Activated CD4-positive, alpha-beta T cell treated with anti-CD3 and anti-CD28 coated beads for 1 hour (primary cell): ENCODE results near the gene GDA.

ENCODE experiments used
- DNase-seq: peaks from one replicate; pipeline ENCODE4 v3.0.0-alpha.2; 2020

Gene GDA

DNA sequence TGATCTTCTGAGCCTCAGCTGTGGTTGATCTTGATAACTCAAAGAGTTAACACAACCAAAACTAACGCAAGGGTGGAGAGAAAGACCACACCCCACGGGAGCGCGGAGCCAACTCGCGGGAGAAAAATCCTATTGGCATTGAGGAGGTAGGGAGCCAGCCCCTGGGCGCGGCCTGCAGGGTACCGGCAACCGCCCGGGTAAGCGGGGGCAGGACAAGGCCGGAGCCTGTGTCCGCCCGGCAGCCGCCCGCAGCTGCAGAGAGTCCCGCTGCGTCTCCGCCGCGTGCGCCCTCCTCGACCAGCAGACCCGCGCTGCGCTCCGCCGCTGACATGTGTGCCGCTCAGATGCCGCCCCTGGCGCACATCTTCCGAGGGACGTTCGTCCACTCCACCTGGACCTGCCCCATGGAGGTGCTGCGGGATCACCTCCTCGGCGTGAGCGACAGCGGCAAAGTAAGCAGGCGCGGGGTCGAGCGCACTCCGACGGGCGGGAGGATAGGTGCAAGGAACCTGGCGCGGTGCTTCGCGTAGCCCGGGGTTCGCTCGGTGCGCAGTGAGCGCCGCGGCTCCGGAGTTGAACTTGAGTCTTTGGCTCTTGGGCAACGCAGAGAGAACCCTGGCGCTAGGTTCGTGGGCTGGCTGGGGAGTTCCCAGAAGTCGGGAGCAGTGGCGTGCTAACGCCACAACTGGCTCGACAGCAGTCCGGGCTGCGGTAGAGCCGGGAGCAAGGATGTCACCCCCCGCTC lies at the start of gene GDA:
Gene GDA (plus strand): TSS at position 210 of the 745 bp plus-strand sequence. CDS start 120 bp downstream, at position 330.
- DNase-seq: no peak

- DNase-seq: no peak
These were observed 46.7 kb upstream of the GDA start for GRCh38 chr9:72102520-72102919.

- DNase-seq: no peak
These were observed 36.2 kb upstream of the GDA start for GRCh38 chr9:72113056-72113455.

DNA sequence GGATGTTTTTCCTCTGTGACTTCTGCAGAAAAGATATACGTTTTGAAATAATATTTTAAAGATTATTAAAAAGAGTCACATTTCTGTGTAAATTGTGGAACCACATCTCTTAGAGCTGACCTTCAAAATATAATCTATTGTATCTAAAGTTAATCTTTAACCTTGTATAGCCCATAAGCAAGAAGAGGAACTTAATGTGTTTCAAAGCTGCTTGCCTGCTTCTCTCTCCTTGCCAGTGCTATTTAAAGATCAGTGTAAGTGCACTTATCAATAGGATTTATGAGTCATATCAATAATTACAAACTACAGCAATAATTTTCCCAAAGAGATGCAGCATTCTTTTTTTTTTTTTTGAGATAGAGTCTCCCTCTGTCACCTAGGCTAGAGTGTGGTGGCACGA lies 29.4 kb upstream of the GDA start:
- no peak for DNase-seq

DNA sequence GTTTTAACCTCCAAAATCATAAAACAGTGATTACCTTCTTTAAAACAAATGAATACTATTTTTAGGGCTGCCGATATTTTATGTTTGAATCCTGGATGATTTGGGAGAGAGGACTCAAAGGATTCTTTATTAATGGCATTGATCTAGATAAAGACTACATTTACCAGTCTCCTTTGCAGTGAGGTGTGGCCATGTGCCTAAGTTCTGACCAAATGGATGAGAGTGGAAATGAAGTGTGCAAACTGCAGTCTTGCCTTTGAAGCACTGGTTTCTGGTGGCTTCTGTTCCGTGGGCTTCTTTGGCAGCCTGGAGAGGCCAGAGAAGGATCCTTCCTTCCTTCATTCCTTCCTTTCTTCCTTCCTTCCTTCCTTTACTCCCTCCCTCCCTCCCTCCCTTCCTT lies 24.3 kb upstream of the GDA start:
- DNase-seq: no peak

- DNase-seq: no peak
These were observed 21.5 kb upstream of the GDA start for GRCh38 chr9:72127753-72128152.

DNA sequence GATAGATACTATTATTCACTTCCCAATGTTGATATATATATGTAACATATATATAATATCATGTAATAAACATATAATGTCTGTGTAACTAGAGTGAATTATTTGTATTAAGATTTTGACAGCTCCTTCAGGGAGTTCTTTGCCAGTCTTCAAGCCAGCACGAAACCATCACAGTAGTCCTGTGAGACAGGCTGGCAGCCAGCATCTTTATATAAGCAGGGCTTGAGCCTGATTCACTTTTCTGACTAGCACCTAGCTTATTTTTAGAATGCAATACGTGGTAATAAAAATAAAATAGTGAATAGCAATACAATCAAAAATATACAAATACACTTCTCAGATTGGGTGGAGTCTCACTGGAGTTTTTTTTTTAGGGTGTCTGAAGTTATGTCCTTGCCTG lies 20.7 kb upstream of the GDA start:
- DNase-seq: no peak

- DNase-seq: no peak
These were observed 19.7 kb upstream of the GDA start for GRCh38 chr9:72129271-72130156.

- DNase-seq: no peak
These were observed 18.9 kb upstream of the GDA start for GRCh38 chr9:72130321-72130720.

GRCh38 chr9:72131206-72131605 lies 18.0 kb upstream of the GDA start:
- no peak for DNase-seq

DNA sequence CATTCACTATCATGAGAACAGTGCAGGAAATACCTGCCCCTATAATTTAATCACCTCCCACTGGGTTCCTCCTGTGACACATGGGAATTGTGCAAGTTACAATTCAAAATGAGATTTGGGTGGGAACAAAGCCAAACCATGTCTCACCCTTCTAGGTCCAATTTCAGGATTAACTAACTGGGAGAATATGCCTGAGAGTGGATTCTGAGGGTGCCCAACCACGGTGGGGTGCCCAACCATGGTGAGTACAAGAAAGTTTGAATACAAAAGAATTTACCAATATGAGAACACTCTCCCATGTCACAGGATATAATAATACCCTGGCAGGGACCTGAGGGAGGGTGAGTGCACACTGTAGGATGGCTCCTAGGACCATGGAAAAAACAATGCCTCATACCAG lies 17.2 kb upstream of the GDA start:
- DNase-seq: no peak

- DNase-seq: no peak
These were observed 15.7 kb upstream of the GDA start for GRCh38 chr9:72133365-72134035.

DNA sequence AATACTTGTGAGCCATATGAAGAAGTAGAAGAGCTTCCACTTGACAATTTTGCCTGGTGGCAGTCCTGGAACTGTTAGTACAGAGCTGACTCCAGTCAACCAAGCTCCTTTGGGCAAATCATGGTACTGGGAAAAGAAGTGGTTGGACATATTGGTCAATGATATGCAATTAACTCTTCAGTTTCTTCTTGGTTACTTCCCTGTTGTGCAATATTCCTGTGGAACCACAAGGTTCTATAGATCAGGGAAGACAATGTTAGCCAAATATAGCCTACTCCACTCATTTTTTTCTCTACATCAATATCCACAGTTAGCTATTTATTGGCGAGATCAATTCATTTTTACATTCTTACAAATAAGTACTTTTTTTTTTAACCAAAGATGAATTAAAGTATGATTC lies 14.4 kb upstream of the GDA start:
- no peak for DNase-seq

DNA sequence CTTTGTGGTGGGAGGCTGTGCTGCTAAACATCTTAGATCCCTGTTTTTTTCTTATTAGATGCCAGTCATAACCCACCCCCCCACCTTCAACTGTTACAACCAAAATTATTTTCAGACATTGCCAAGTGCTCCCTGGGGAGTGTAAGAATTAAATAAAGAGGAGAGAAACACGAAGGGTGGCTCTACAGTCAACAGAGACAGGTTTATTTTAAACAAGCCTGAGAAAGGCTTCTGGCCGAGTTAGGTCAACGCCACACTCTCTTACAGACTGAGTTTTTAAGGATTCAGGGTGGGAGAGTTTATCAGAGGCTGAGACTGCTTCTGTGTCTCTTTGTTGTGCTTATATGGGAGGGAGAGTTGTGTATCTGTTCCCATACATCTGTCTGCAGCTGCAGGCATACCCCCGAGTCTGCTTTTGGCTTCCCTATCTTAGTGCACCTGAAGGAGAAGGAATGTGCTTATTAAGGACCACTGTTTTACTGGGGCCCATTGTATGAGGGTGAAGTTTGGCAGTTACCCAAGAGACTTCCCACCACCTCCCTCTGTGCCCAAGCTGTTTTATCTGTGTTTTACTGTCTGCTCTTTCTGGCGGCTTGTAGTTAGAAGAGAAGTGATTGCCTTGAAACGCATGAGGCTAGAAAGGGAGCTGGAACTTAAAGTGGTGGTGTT lies 11.4 kb upstream of the GDA start:
- no peak for DNase-seq

DNA sequence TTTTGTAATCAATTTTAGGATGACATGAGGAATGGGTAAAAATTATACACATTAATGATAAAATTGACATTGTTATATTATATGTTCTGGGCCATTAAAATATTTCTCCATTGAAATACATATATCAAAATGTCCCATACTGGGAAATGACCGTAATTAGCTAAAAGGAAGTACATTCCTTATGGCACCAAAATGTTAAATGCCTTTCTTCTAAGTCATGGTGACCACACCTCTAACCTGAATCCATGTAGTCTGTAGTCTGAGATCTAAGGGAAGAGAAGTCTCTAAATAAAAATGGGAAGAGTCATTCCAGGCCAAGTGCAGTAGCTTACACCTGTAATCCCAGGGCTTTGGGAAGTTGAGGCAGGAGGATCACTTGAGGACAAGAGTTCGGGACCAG lies 10.0 kb upstream of the GDA start:
- no peak for DNase-seq

GRCh38 chr9:72140586-72140985 lies 8.7 kb upstream of the GDA start:
- DNase-seq: no peak

GRCh38 chr9:72141484-72141883 lies 7.8 kb upstream of the GDA start:
- no peak for DNase-seq

- DNase-seq: no peak
These were observed 4.3 kb upstream of the GDA start for GRCh38 chr9:72144756-72145492.

DNA sequence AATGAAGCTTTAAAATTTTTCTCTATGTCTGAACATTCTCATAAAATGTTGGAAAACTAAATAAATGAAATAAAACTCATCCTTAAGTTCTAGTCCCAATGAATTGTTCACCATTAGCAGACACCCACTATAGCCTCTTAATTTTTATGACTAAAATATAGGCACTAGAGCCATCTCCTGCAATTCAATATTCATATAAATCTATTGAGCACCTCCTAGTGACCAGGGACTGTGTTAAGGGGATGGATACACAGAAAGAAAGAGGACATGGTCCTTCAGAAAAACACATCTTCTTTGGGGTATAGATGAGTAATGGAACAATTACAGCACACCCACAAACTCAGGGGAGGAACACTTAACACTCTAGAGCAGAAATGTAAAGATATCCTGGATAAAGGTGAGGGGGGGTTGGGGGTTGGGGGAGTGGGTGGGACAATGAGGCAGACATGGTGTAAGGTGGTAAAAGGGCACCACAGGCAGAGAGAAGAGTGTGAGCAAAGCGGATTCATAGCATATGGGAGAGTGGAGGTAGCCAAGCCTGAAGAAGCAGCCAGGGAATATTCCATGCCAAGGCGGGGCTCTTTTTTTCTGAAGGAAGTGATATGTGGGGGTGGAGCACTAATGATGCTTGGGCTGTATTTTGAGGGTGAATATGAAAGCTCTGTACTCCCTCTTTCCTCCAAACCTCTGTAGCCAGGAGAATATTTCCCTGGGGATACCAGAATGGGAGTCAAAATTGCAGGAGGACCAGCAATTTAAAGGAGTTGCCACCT lies 3.3 kb upstream of the GDA start:
- no peak for DNase-seq

- DNase-seq: no peak
These were observed 1.6 kb upstream of the GDA start for GRCh38 chr9:72147676-72148075.

GRCh38 chr9:72150127-72150526 lies 887 bp downstream of the GDA start:
- DNase-seq: no peak

DNA sequence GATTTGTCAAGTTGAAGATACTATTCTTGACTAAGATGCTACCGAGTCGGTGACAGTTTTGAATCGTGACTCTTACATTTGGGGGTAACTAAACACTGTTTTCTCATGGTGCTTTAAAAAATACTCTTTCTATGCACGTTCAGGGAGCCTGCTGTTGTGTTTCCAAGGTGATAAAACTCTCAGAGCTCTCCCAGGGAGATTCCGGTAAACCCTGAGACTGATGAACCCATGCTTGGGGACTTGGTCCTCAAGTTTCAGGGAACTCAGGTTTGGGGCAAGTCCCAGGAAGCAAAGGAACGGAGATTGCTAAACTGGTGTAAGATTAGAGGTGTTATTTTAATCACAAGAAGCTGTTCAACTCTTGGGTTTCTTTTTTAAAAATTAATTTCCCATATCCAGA lies 1.4 kb downstream of the GDA start:
- DNase-seq: no peak
